GM12891 (cell line): ENCODE data around the gene KCTD16.

Experiments
- POLR2A ChIP-seq: IDR thresholded peaks from 2 replicates; pipeline ENCODE4 v1.6.1; 2011; ENCODE audit warnings: low read depth, low read length, control low read depth
- POLR2AphosphoS5 ChIP-seq: IDR thresholded peaks from 2 replicates; pipeline ENCODE4 v1.6.1; 2011; ENCODE audit warnings: low read depth, low read length, control low read depth

DNA sequence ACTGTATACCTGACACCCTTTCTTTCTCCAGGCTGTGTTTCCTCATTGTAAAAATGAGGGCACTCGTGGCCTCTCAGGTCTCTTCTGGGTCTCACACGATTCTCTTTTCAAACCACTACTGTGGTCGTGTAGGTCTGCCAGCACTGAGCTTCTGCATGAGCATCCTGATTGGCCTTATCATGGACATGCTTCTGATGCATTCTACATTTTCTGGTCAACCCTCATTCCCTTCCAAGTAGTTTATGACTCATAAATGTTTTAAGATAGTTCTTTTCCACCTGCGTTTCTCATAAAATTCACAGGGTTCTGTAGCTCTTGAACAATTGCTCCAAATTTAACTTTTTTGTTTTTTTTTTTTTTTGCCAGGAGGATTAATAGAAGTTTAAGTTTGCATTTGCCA, 294.8 kb downstream of the KCTD16 start:
- TF ChIP-seq POLR2A (no peak), POLR2AphosphoS5 (no peak)
